ENCODE results near the gene SPTBN1.
"Not testable (repeated sequence)": the region's sequence is repeated elsewhere in the genome, so short reads cannot be mapped to it uniquely, and the experiment has no call there.

Gene SPTBN1

GRCh38 chr2:54481686-54482085 is 25.6 kb downstream of the SPTBN1 start:
- intact Hi-C loops (cut with DNase I; ENCODE audit: low total_unique reads) = no loop called here
- Histone ChIP-seq H3K4me3 (no peak overlapping the region), H3K4me1 (peaks cover 5 to 70% (median 35%) of the 10 kb centered on the region in 4 donors)

GRCh38 chr2:54482715-54483114 is 26.6 kb downstream of the SPTBN1 start:
- intact Hi-C loops (cut with DNase I; ENCODE audit: low total_unique reads) = no loop called here
- peak; percentile 65 to 78 for DNase-seq
- Histone ChIP-seq H3K4me1 (peaks cover 5 to 60% (median 29%) of the 10 kb centered on the region in 4 donors), H3K9me3 (no peaks in the 10 kb centered on the region), H3K36me3 (peaks cover 0 to 4% (median 4%) of the 10 kb centered on the region in 3 donors), H3K4me3 (no peak overlapping the region), H3K27ac (peak overlapping the region; percentile 41 to 59), H3K27me3 (no peaks in the 10 kb centered on the region)
- no peak for TF ChIP-seq CTCF (IDR thresholded peaks at IDR 0.05)

More at GRCh38 chr2:54481686-54482085, 25.6 kb downstream of the SPTBN1 start:
- DNase-seq = no peak
- peaks cover 0 to 4% (median 4%) of the 10 kb centered on the region in 3 donors for H3K36me3 ChIP-seq
- no peaks in the 10 kb centered on the region for H3K9me3 ChIP-seq
- TF ChIP-seq CTCF (IDR thresholded peaks at IDR 0.05) = no peak
- no peak overlapping the region for H3K27ac ChIP-seq
- no peaks in the 10 kb centered on the region for H3K27me3 ChIP-seq

- no peak overlapping the region for H3K4me3 ChIP-seq
- peaks cover 5 to 56% (median 25%) of the 10 kb centered on the region in 4 donors for H3K4me1 ChIP-seq
- H3K9me3 ChIP-seq = no peaks in the 10 kb centered on the region
- DNase-seq = no peak
- H3K27me3 ChIP-seq = no peaks in the 10 kb centered on the region
- intact Hi-C loops (cut with DNase I; ENCODE audit: low total_unique reads) = no loop called here
- no peak for TF ChIP-seq CTCF (IDR thresholded peaks at IDR 0.05)
- peaks cover 0 to 4% (median 4%) of the 10 kb centered on the region in 3 donors for H3K36me3 ChIP-seq
- H3K27ac ChIP-seq = peak overlapping the region; percentile 41 to 59
These were observed 27.3 kb downstream of the SPTBN1 start for GRCh38 chr2:54483426-54483825.

- intact Hi-C loops (cut with DNase I; ENCODE audit: low total_unique reads); H3K27me3 ChIP-seq; H3K4me3 ChIP-seq; H3K27ac ChIP-seq; H3K9me3 ChIP-seq; DNase-seq; H3K36me3 ChIP-seq: not testable (repeated sequence)
- H3K4me1 ChIP-seq = peaks cover 5 to 60% (median 23%) of the 10 kb centered on the region in 4 donors
These were observed 29.6 kb downstream of the SPTBN1 start for GRCh38 chr2:54485756-54486155.

GRCh38 chr2:54486766-54487165 is 30.6 kb downstream of the SPTBN1 start:
- no peaks in the 10 kb centered on the region for H3K27me3 ChIP-seq
- H3K27ac ChIP-seq = no peak overlapping the region
- no peak overlapping the region for H3K4me3 ChIP-seq
- H3K9me3 ChIP-seq = no peaks in the 10 kb centered on the region
- TF ChIP-seq CTCF (IDR thresholded peaks at IDR 0.05) = no peak
- peaks cover 5 to 60% (median 26%) of the 10 kb centered on the region in 4 donors for H3K4me1 ChIP-seq
- no peak for DNase-seq
- peaks cover 0 to 4% (median 4%) of the 10 kb centered on the region in 3 donors for H3K36me3 ChIP-seq
- intact Hi-C loops (cut with DNase I; ENCODE audit: low total_unique reads) = no loop called here

- Histone ChIP-seq H3K27ac (no peak overlapping the region), H3K4me3 (no peak overlapping the region), H3K4me1 (peaks cover 0 to 35% (median 5%) of the 10 kb centered on the region in 4 donors), H3K27me3 (no peaks in the 10 kb centered on the region), H3K9me3 (no peaks in the 10 kb centered on the region), H3K36me3 (peaks cover 0 to 1% (median under 1%) of the 10 kb centered on the region in 3 donors)
- no peak for DNase-seq
- no peak for TF ChIP-seq CTCF (IDR thresholded peaks at IDR 0.05)
- intact Hi-C loops (cut with DNase I; ENCODE audit: low total_unique reads) = no loop called here
These were observed 34.7 kb downstream of the SPTBN1 start for GRCh38 chr2:54490863-54491262.

Measured in tibial artery (tissue), 4 donors.